GM18502 (cell line): ENCODE data around the gene RABL3.
"Not testable (repeated sequence)": the region's sequence is repeated elsewhere in the genome, so short reads cannot be mapped to it uniquely, and the experiment has no call there.

Experiments
- ATAC-seq: cut with Tn5 transposase; IDR thresholded peaks from one replicate; pipeline ENCODE4 v1.9.1; 2021; ENCODE audit warnings: mild to moderate bottlenecking; ENCODE audit not compliant: unreplicated experiment, poor library complexity

Gene RABL3

GRCh38 chr3:120685411-120685810 is 56.9 kb downstream of the RABL3 start:
- no peak for ATAC-seq

GRCh38 chr3:120684896-120685295 is 57.4 kb downstream of the RABL3 start:
- no peak for ATAC-seq

- ATAC-seq: no peak
Observed at GRCh38 chr3:120683671-120684301, 58.5 kb downstream of the RABL3 start.

GRCh38 chr3:120683213-120683612 is 59.1 kb downstream of the RABL3 start:
- ATAC-seq: no peak

GRCh38 chr3:120682095-120682681 is 60.1 kb downstream of the RABL3 start, which contains the start of gene HGD:
Gene HGD, minus strand, starts transcription at chr3:120682239. Its CDS starts 128 bp downstream, at chr3:120682111.
- no peak for ATAC-seq

GRCh38 chr3:120681506-120682038 is 60.7 kb downstream of the RABL3 start:
- no peak for ATAC-seq

GRCh38 chr3:120681018-120681417 is 61.3 kb downstream of the RABL3 start:
- ATAC-seq: no peak

- no peak for ATAC-seq
Observed at GRCh38 chr3:120680193-120680894, 62.0 kb downstream of the RABL3 start.

- no peak for ATAC-seq
Observed at GRCh38 chr3:120678984-120679383, 63.3 kb downstream of the RABL3 start.

- ATAC-seq: peak; percentile 84
Observed at GRCh38 chr3:120678331-120678947, 63.9 kb downstream of the RABL3 start.

GRCh38 chr3:120677193-120677592 is 65.1 kb downstream of the RABL3 start:
- not testable (repeated sequence) for ATAC-seq

- ATAC-seq: no peak
Observed at GRCh38 chr3:120673116-120673515, 69.2 kb downstream of the RABL3 start.

- no peak for ATAC-seq
Observed at GRCh38 chr3:120670576-120670975, 71.7 kb downstream of the RABL3 start.

GRCh38 chr3:120664926-120665325 is 77.4 kb downstream of the RABL3 start:
- no peak for ATAC-seq

- ATAC-seq: no peak
Observed at GRCh38 chr3:120661945-120662344, 80.4 kb downstream of the RABL3 start.

- no peak for ATAC-seq
Observed at GRCh38 chr3:120661106-120661905, 81.0 kb downstream of the RABL3 start.

- no peak for ATAC-seq
Observed at GRCh38 chr3:120659834-120660233, 82.5 kb downstream of the RABL3 start.

GRCh38 chr3:120659285-120659684 is 83.0 kb downstream of the RABL3 start:
- ATAC-seq: no peak

- ATAC-seq: no peak
Observed at GRCh38 chr3:120652896-120653545, 89.3 kb downstream of the RABL3 start.

GRCh38 chr3:120652281-120652680 is 90.0 kb downstream of the RABL3 start:
- ATAC-seq: no peak
